Measurements from ENCODE around the gene RSPH6A. TPM values are rescaled to one million over a fixed set of nuclear protein-coding genes. Genes with fewer than 3 reads are reported as not detected.

The RSPH6A gene
- total and polyA plus RNA-seq, 2 donors: not detected

GRCh38 chr19:45766869-45767346 lies 48.2 kb downstream of the RSPH6A start:
- Histone ChIP-seq H3K4me3 (ENCODE audit: low read depth, low read length) (peak overlapping the region; percentile 76), H3K27ac (ENCODE audit: low read depth) (peak overlapping the region; percentile 64), H3K36me3 (ENCODE audit: insufficient read depth) (no peaks in the 10 kb centered on the region), H3K4me1 (ENCODE audit: insufficient read depth) (no peaks in the 10 kb centered on the region)
- no peak for DNase-seq (ENCODE audit: extremely low spot score)
- 16% methylated on average over 24 of the region's 24 CpGs for WGBS

GRCh38 chr19:45766296-45766868 lies 48.7 kb downstream of the RSPH6A start:
- peak overlapping the region; percentile 76 for H3K4me3 ChIP-seq (ENCODE audit: low read depth, low read length)
- H3K27ac ChIP-seq (ENCODE audit: low read depth): peak overlapping the region; percentile 64
- WGBS: 53% methylated on average over 17 of the region's 17 CpGs
- DNase-seq (ENCODE audit: extremely low spot score): no peak
- no peaks in the 10 kb centered on the region for H3K36me3 ChIP-seq (ENCODE audit: insufficient read depth)
- H3K4me1 ChIP-seq (ENCODE audit: insufficient read depth): no peaks in the 10 kb centered on the region

- WGBS: 64% methylated on average over 23 of the region's 23 CpGs
Measured at GRCh38 chr19:45765702-45766295, 49.3 kb downstream of the RSPH6A start.

GRCh38 chr19:45764945-45765701 lies 50.0 kb downstream of the RSPH6A start:
- Histone ChIP-seq H3K36me3 (ENCODE audit: insufficient read depth) (no peaks in the 10 kb centered on the region), H3K4me3 (ENCODE audit: low read depth, low read length) (no peak overlapping the region), H3K4me1 (ENCODE audit: insufficient read depth) (no peaks in the 10 kb centered on the region), H3K27ac (ENCODE audit: low read depth) (no peak overlapping the region)
- WGBS: 46% methylated on average over 21 of the region's 21 CpGs
- DNase-seq (ENCODE audit: extremely low spot score): no peak

More at GRCh38 chr19:45765702-45766295, 49.3 kb downstream of the RSPH6A start:
- no peak for DNase-seq (ENCODE audit: extremely low spot score)
- Histone ChIP-seq H3K4me1 (ENCODE audit: insufficient read depth) (no peaks in the 10 kb centered on the region), H3K27ac (ENCODE audit: low read depth) (no peak overlapping the region), H3K4me3 (ENCODE audit: low read depth, low read length) (no peak overlapping the region), H3K36me3 (ENCODE audit: insufficient read depth) (no peaks in the 10 kb centered on the region)

GRCh38 chr19:45764475-45764874 lies 50.6 kb downstream of the RSPH6A start:
- WGBS: 42% methylated on average over 6 of the region's 6 CpGs
- no peak overlapping the region for H3K27ac ChIP-seq (ENCODE audit: low read depth)
- H3K4me1 ChIP-seq (ENCODE audit: insufficient read depth): no peaks in the 10 kb centered on the region
- DNase-seq (ENCODE audit: extremely low spot score): no peak
- H3K4me3 ChIP-seq (ENCODE audit: low read depth, low read length): no peak overlapping the region
- H3K36me3 ChIP-seq (ENCODE audit: insufficient read depth): no peaks in the 10 kb centered on the region

- Histone ChIP-seq H3K4me3 (ENCODE audit: low read depth, low read length) (no peak overlapping the region), H3K27ac (ENCODE audit: low read depth) (no peak overlapping the region), H3K36me3 (ENCODE audit: insufficient read depth) (no peaks in the 10 kb centered on the region), H3K4me1 (ENCODE audit: insufficient read depth) (no peaks in the 10 kb centered on the region)
- no peak for DNase-seq (ENCODE audit: extremely low spot score)
- 36% methylated on average over 27 of the region's 27 CpGs for WGBS
Measured at GRCh38 chr19:45763691-45764294, 51.3 kb downstream of the RSPH6A start.

- WGBS: 90% methylated on average over 15 of the region's 15 CpGs
- no peaks in the 10 kb centered on the region for H3K36me3 ChIP-seq (ENCODE audit: insufficient read depth)
- no peaks in the 10 kb centered on the region for H3K4me1 ChIP-seq (ENCODE audit: insufficient read depth)
- no peak overlapping the region for H3K27ac ChIP-seq (ENCODE audit: low read depth)
- DNase-seq (ENCODE audit: extremely low spot score): no peak
- H3K4me3 ChIP-seq (ENCODE audit: low read depth, low read length): no peak overlapping the region
Measured at GRCh38 chr19:45762870-45763631, 52.1 kb downstream of the RSPH6A start.

GRCh38 chr19:45761714-45762113 lies 53.4 kb downstream of the RSPH6A start:
- DNase-seq (ENCODE audit: extremely low spot score): no peak
- Histone ChIP-seq H3K27ac (ENCODE audit: low read depth) (no peak overlapping the region), H3K4me3 (ENCODE audit: low read depth, low read length) (no peak overlapping the region), H3K4me1 (ENCODE audit: insufficient read depth) (no peaks in the 10 kb centered on the region), H3K36me3 (ENCODE audit: insufficient read depth) (no peaks in the 10 kb centered on the region)
- WGBS: 84% methylated on average over 17 of the region's 17 CpGs

- DNase-seq (ENCODE audit: extremely low spot score): no peak
- no peak overlapping the region for H3K4me3 ChIP-seq (ENCODE audit: low read depth, low read length)
- H3K4me1 ChIP-seq (ENCODE audit: insufficient read depth): no peaks in the 10 kb centered on the region
- no peak overlapping the region for H3K27ac ChIP-seq (ENCODE audit: low read depth)
- 82% methylated on average over 9 of the region's 9 CpGs for WGBS
- H3K36me3 ChIP-seq (ENCODE audit: insufficient read depth): no peaks in the 10 kb centered on the region
Measured at GRCh38 chr19:45758921-45759320, 56.2 kb downstream of the RSPH6A start.

- DNase-seq (ENCODE audit: extremely low spot score): no peak
- Histone ChIP-seq H3K4me3 (ENCODE audit: low read depth, low read length) (no peak overlapping the region), H3K4me1 (ENCODE audit: insufficient read depth) (no peaks in the 10 kb centered on the region), H3K36me3 (ENCODE audit: insufficient read depth) (no peaks in the 10 kb centered on the region), H3K27ac (ENCODE audit: low read depth) (no peak overlapping the region)
- WGBS: 83% methylated on average over 9 of the region's 9 CpGs
Measured at GRCh38 chr19:45757695-45758094, 57.4 kb downstream of the RSPH6A start.

- DNase-seq (ENCODE audit: extremely low spot score): no peak
Measured at GRCh38 chr19:45754323-45754722, 60.8 kb downstream of the RSPH6A start.

GRCh38 chr19:45753548-45753947 lies 61.6 kb downstream of the RSPH6A start:
- 60% methylated on average over 6 of the region's 6 CpGs for WGBS
- no peak overlapping the region for H3K27ac ChIP-seq (ENCODE audit: low read depth)
- H3K4me1 ChIP-seq (ENCODE audit: insufficient read depth): no peaks in the 10 kb centered on the region
- no peak for DNase-seq (ENCODE audit: extremely low spot score)
- H3K36me3 ChIP-seq (ENCODE audit: insufficient read depth): no peaks in the 10 kb centered on the region
- no peak overlapping the region for H3K4me3 ChIP-seq (ENCODE audit: low read depth, low read length)

More at GRCh38 chr19:45754323-45754722, 60.8 kb downstream of the RSPH6A start:
- WGBS: 95% methylated on average over 8 of the region's 8 CpGs
- Histone ChIP-seq H3K4me3 (ENCODE audit: low read depth, low read length) (no peak overlapping the region), H3K4me1 (ENCODE audit: insufficient read depth) (no peaks in the 10 kb centered on the region), H3K27ac (ENCODE audit: low read depth) (no peak overlapping the region), H3K36me3 (ENCODE audit: insufficient read depth) (no peaks in the 10 kb centered on the region)

- H3K36me3 ChIP-seq (ENCODE audit: insufficient read depth): no peaks in the 10 kb centered on the region
- no peak for DNase-seq (ENCODE audit: extremely low spot score)
- no peak overlapping the region for H3K27ac ChIP-seq (ENCODE audit: low read depth)
- H3K4me1 ChIP-seq (ENCODE audit: insufficient read depth): no peaks in the 10 kb centered on the region
- H3K4me3 ChIP-seq (ENCODE audit: low read depth, low read length): no peak overlapping the region
- WGBS: 93% methylated on average over 12 of the region's 12 CpGs
Measured at GRCh38 chr19:45752639-45753038, 62.5 kb downstream of the RSPH6A start.

All from urinary bladder (tissue), 4 donors.